HCT116 (cell line): Measurements from ENCODE around the gene UCKL1. TPM values are rescaled to one million over a fixed set of nuclear protein-coding genes. Genes with fewer than 3 reads are reported as not detected.

Source experiments
- ATAC-seq: fragments of 200-7000 bp; cut with Tn5 transposase; 2 replicates; pipeline ENCODE4 v1.9.1; 2020; ENCODE audit warnings: mild to moderate bottlenecking, moderate library complexity
- BruUV-seq: library from RNA; stranded (reverse); fragments of 400-500 nt; replicated peaks from 2 replicates; lab custom pipeline; 2021; lab: Mats Ljungman, UMichigan
- CTCF ChIA-PET: fragments of 300-600 bp; sonication (Branson Sonifier 250); formaldehyde crosslinking; loops from one replicate; lab custom pipeline; 2021; ENCODE audit warnings: antibody characterized with exemption; lab: Charles Lee
- POLR2A ChIA-PET: fragments of 300-600, 350-600 bp; sonication (Branson Sonifier 250); formaldehyde crosslinking; loops from one replicate; lab custom pipeline; 2021; ENCODE audit warnings: antibody characterized with exemption; lab: Charles Lee
- RAD21 ChIA-PET, 2 experiments: fragments of 300-600 bp; sonication (Branson Sonifier 250); formaldehyde crosslinking; loops; one replicate each; lab custom pipeline; 2023; ENCODE audit warnings: low total read pairs in 2 of 2; ENCODE audit not compliant: uncharacterized antibody in 2 of 2, unreplicated experiment in 2 of 2, low non-redundant PET in 1 of 2; lab: Charles Lee
- DNase-seq: peaks from one replicate; pipeline ENCODE4 v3.0.0-alpha.2; 2010; ENCODE audit warnings: low read depth, low spot score
- H2AFZ ChIP-seq: fragments of 200-600 bp; shearing (Covaris generic), sonication (generic); 2 replicates; pipeline ENCODE4 v1.6.1; 2017; ENCODE audit warnings: low read depth, mixed run types, mixed read lengths, antibody characterized with exemption, low read length; ENCODE audit not compliant: poor library complexity, severe bottlenecking
- H3K27ac ChIP-seq: 2 replicates; pipeline ENCODE4 v1.5.1; 2012; ENCODE audit warnings: low read depth, low read length
- H3K27me3 ChIP-seq: fragments of 200-600 bp; sonication (generic); 2 replicates; pipeline ENCODE4 v1.6.1; 2016; ENCODE audit warnings: mixed run types, low read length, mixed read lengths; ENCODE audit not compliant: insufficient read depth
- H3K36me3 ChIP-seq, 2 experiments: fragments of 200-500 bp in 1 of 2; fragments of 200-600 bp in 1 of 2; sonication (Bioruptor generic) in 1 of 2; sonication (generic) in 1 of 2; 2 replicates each; pipeline versions ENCODE4 v1.5.1 to v1.6.1; 2014 to 2016; ENCODE audit warnings: low read length in 2 of 2, inconsistent platforms in 1 of 2, mixed read lengths in 1 of 2, mixed run types in 1 of 2; ENCODE audit not compliant: insufficient read depth in 2 of 2, control insufficient read depth in 1 of 2
- H3K4me1 ChIP-seq, 2 experiments: fragments of 200-600 bp in 1 of 2; sonication (generic) in 1 of 2; 2 replicates each; pipeline versions ENCODE4 v1.5.1 to v1.6.1; 2012 to 2017; ENCODE audit warnings: low read length in 2 of 2, inconsistent platforms in 1 of 2, mild to moderate bottlenecking in 1 of 2, mixed read lengths in 1 of 2, mixed run types in 1 of 2, moderate library complexity in 1 of 2; ENCODE audit not compliant: insufficient read depth in 2 of 2, control insufficient read depth in 1 of 2
- H3K4me2 ChIP-seq: fragments of 200-600 bp; sonication (generic); 2 replicates; pipeline ENCODE4 v1.6.1; 2017; ENCODE audit warnings: mixed run types, low read length, mixed read lengths
- H3K4me3 ChIP-seq, 2 experiments: fragments of 200-600 bp in 1 of 2; sonication (generic) in 1 of 2; replicated peaks in 1 of 2; 2 replicates each; pipeline ENCODE4 v1.5.1; 2011 to 2016; ENCODE audit warnings: low read length in 2 of 2, control low read depth in 1 of 2, low read depth in 1 of 2, mild to moderate bottlenecking in 1 of 2, mixed read lengths in 1 of 2, mixed run types in 1 of 2
- H3K79me2 ChIP-seq: fragments of 200-600 bp; sonication (generic); 2 replicates; pipeline ENCODE4 v1.6.1; 2017; ENCODE audit warnings: mild to moderate bottlenecking, mixed run types, low read length, moderate library complexity, mixed read lengths; ENCODE audit not compliant: insufficient read depth
- H3K9ac ChIP-seq: fragments of 200-600 bp; sonication (generic); 2 replicates; pipeline ENCODE4 v1.6.1; 2016; ENCODE audit warnings: low read length, mixed read lengths
- H3K9me2 ChIP-seq: fragments of 200-600 bp; sonication (generic), shearing (Covaris generic); 2 replicates; pipeline ENCODE4 v1.6.1; 2017; ENCODE audit warnings: mixed run types, mild to moderate bottlenecking, moderate library complexity; ENCODE audit not compliant: insufficient read depth
- H3K9me3 ChIP-seq, 2 experiments: fragments of 200-500 bp in 1 of 2; fragments of 200-600 bp in 1 of 2; sonication (Bioruptor generic) in 1 of 2; sonication (generic) in 1 of 2; 2 replicates each; pipeline ENCODE4 v1.6.1; 2014 to 2017; ENCODE audit warnings: low read length in 2 of 2, mixed read lengths in 2 of 2, inconsistent platforms in 1 of 2, low read depth in 1 of 2, mild to moderate bottlenecking in 1 of 2, mixed run types in 1 of 2, moderate library complexity in 1 of 2; ENCODE audit not compliant: control insufficient read depth in 1 of 2, insufficient read depth in 1 of 2
- H4K20me1 ChIP-seq: fragments of 200-600 bp; sonication (generic), shearing (Covaris generic); 2 replicates; pipeline ENCODE4 v1.6.1; 2017; ENCODE audit warnings: mixed run types, mild to moderate bottlenecking, moderate library complexity; ENCODE audit not compliant: insufficient read depth
- EZH2 ChIP-seq: fragments of 200-600 bp; sonication (generic); IDR thresholded peaks from 2 replicates; pipeline ENCODE4 v1.6.1; 2017; ENCODE audit warnings: antibody characterized with exemption, mixed run types
- JUND ChIP-seq: IDR thresholded peaks from 2 replicates; pipeline ENCODE4 v1.6.1; 2012
- POLR2AphosphoS5 ChIP-seq: IDR thresholded peaks from 2 replicates; pipeline ENCODE4 v1.6.1; 2011; ENCODE audit warnings: mild to moderate bottlenecking, low read depth, low read length, moderate library complexity
- RAD21 ChIP-seq: IDR thresholded peaks from 2 replicates; pipeline ENCODE4 v1.6.1; 2012; ENCODE audit warnings: low read depth, mild to moderate bottlenecking
- TCF7L2 ChIP-seq: IDR thresholded peaks from 2 replicates; pipeline ENCODE4 v1.7.0; 2011; ENCODE audit warnings: borderline replicate concordance, inconsistent platforms; ENCODE audit not compliant: insufficient read depth, insufficient read length; ENCODE audit errors: extremely low read depth
- YY1 ChIP-seq: IDR thresholded peaks from 2 replicates; pipeline ENCODE4 v1.6.1; 2011; ENCODE audit warnings: low read length, low read depth, moderate library complexity, mild to moderate bottlenecking; ENCODE audit not compliant: insufficient replicate concordance; ENCODE audit errors: extremely low read depth
- ZBTB33 ChIP-seq: IDR thresholded peaks from 2 replicates; pipeline ENCODE4 v1.6.1; 2011; ENCODE audit warnings: mild to moderate bottlenecking, low read length, moderate library complexity; ENCODE audit not compliant: insufficient replicate concordance; ENCODE audit errors: extremely low read depth
- intact Hi-C: fragments of 100-400 bp; cut with micrococcal nuclease; formaldehyde crosslinking; loops from 2 replicates; pipeline ENCODE4 v1.10.0; 2022
- total RNA-seq: library from RNA; stranded (reverse); gene quantifications from one replicate; pipeline ENCODE4 v1.2.1, GENCODE V29; 2021; ENCODE audit not compliant: unreplicated experiment

The UCKL1 gene
- total RNA-seq, 1 experiment from 2014 or later: 54.2 TPM

GRCh38 chr20:63979229-63979556 lies 23.0 kb upstream of the UCKL1 start:
- H2AFZ ChIP-seq: no peak overlapping the region
- CTCF ChIA-PET: interaction anchor here (1.9 to 2.2 kb wide), 2 partner anchors 441 to 443 kb away, joined by 6 to 17 read pairs; partner anchors contain the start of gene PTK6

GRCh38 chr20:63978319-63979228 lies 22.4 kb upstream of the UCKL1 start:
- intact Hi-C loops: loop anchor here (10.0 kb wide), 2 partner anchors 114 to 194 kb away; partner anchors contain the start of genes ABHD16B and TPD52L2
- H3K9me2 ChIP-seq: no peaks in the 10 kb centered on the region
- ATAC-seq (peak; percentile 51), DNase-seq (no peak)
- no peaks in the 10 kb centered on the region for H3K9me3 ChIP-seq
- no peaks in the 10 kb centered on the region for H4K20me1 ChIP-seq
- no peak overlapping the region for H2AFZ ChIP-seq
- H3K9ac ChIP-seq: peak overlapping the region; percentile 76
- H3K79me2 ChIP-seq: peaks cover 25% of the 10 kb centered on the region
- peak overlapping the region; percentile 69 for H3K27ac ChIP-seq
- ChIA-PET POLR2A (no interaction called here), CTCF (no interaction called here), RAD21 (no interaction called here)
- H3K4me3 ChIP-seq: peak overlapping the region; percentile 76 to 94
- H3K27me3 ChIP-seq: no peaks in the 10 kb centered on the region
- BruUV-seq: TSS peak; percentile 57
- H3K36me3 ChIP-seq: peaks cover 0 to 4% of the 10 kb centered on the region in 2 experiments; a peak in 2 of 4 replicates
- peak; percentile 79 for TF ChIP-seq POLR2AphosphoS5
- TF ChIP-seq EZH2: no peak
- TF ChIP-seq ZBTB33: peak; percentile 16
- peaks cover 22 to 56% of the 10 kb centered on the region in 2 experiments for H3K4me1 ChIP-seq
- H3K4me2 ChIP-seq: peak overlapping the region; percentile 96

More at GRCh38 chr20:63979229-63979556, 23.0 kb upstream of the UCKL1 start:
- peaks cover 31% of the 10 kb centered on the region for H3K79me2 ChIP-seq
- H3K27ac ChIP-seq: peak overlapping the region; percentile 69
- no peaks in the 10 kb centered on the region for H3K9me3 ChIP-seq
- H3K4me2 ChIP-seq: peak overlapping the region; percentile 96
- peak overlapping the region; percentile 76 to 94 for H3K4me3 ChIP-seq
- no TSS peak for BruUV-seq
- POLR2A ChIA-PET: no interaction called here
- peaks cover 3 to 8% of the 10 kb centered on the region in 2 experiments; a peak in 3 of 4 replicates for H3K36me3 ChIP-seq
- ATAC-seq: peak; percentile 4
- peaks cover 22 to 50% of the 10 kb centered on the region in 2 experiments for H3K4me1 ChIP-seq
- H3K27me3 ChIP-seq: no peaks in the 10 kb centered on the region
- H3K9me2 ChIP-seq: no peaks in the 10 kb centered on the region
- no peaks in the 10 kb centered on the region for H4K20me1 ChIP-seq
- RAD21 ChIA-PET: no interaction called here
- TF ChIP-seq RAD21: no peak
- no peak for TF ChIP-seq TCF7L2
- no peak for TF ChIP-seq YY1
- TF ChIP-seq JUND: no peak
- TF ChIP-seq, all 23 proteins: peak for 0
- no peak for DNase-seq
- H3K9ac ChIP-seq: peak overlapping the region; percentile 76
- intact Hi-C loops: loop anchor here (10.0 kb wide), 2 partner anchors 114 to 194 kb away; partner anchors contain the start of genes ABHD16B and TPD52L2
